Gastrocnemius medialis (tissue), 4 donors: ENCODE data around the gene EXOC2.

Experiments
- CTCF ChIP-seq, 5 experiments: fragments of 450-650 bp in 3 of 5; fragments of 200-600 bp in 2 of 5; sonication (generic) in 2 of 5; IDR thresholded peaks in 4 of 5; conservative IDR thresholded peaks in 1 of 5; 1 replicate in 4 of 5; 2 replicates in 1 of 5; pipeline ENCODE4 v1.5.1; 2016 to 2019; ENCODE audit warnings: antibody characterized with exemption in 5 of 5, mild to moderate bottlenecking in 3 of 5, moderate library complexity in 3 of 5
- POLR2A ChIP-seq, 2 donors: fragments of 450-650 bp; IDR thresholded peaks; one replicate each; pipeline ENCODE4 v1.6.1; 2017; ENCODE audit warnings: antibody characterized with exemption in 2 of 2, mild to moderate bottlenecking in 2 of 2, moderate library complexity in 2 of 2

GRCh38 chr6:505374-505773 lies 187.6 kb downstream of the EXOC2 start:
- TF ChIP-seq CTCF (IDR thresholded peaks at IDR 0.05 in 4 of 5, conservative IDR thresholded peaks at IDR 0.05 in 1 of 5) (no peak), POLR2A (IDR thresholded peaks at IDR 0.05) (no peak)
